ENCODE data around the gene DCTN3. TPM values are rescaled to one million over a fixed set of nuclear protein-coding genes. Genes with fewer than 3 reads are reported as not detected.

Gene DCTN3
- total and polyA plus RNA-seq, 2 experiments from 2014 or later, result 12.9 to 17.9 TPM

GRCh38 chr9:34654323-34655051 lies 34.2 kb upstream of the DCTN3 start:
- no peak overlapping the region; the same call in 2 of the 3 replicates for H3K4me3 Mint-ChIP-seq
- Histone ChIP-seq H4K20me1 (replicated peaks; ENCODE audit: insufficient read depth) (no peaks in the 10 kb centered on the region; the same call in 1 of the 2 replicates), H3K27ac (ENCODE audit: low read depth) (no peak overlapping the region), H3K4me3 (no peak overlapping the region), H3K9me2 (ENCODE audit: insufficient read depth) (no peaks in the 10 kb centered on the region), H2AFZ (no peak overlapping the region), H3K27me3 (ENCODE audit: insufficient read depth) (no peaks in the 10 kb centered on the region), H3F3A (replicated peaks; ENCODE audit: low read depth) (0 out of 2 replicates have a peak, but pooled peaks cover 4% of the 10 kb centered on the region), H3K4me1 (ENCODE audit: insufficient read depth) (peaks cover 16% of the 10 kb centered on the region), H3K79me2 (replicated peaks; ENCODE audit: insufficient read depth) (no peaks in the 10 kb centered on the region), H3K36me3 (ENCODE audit: insufficient read depth) (peaks cover 3% of the 10 kb centered on the region; the same call in 1 of the 2 replicates), H3K4me2 (no peak overlapping the region)
- H3K4me1 Mint-ChIP-seq, result peaks cover 34% of the 10 kb centered on the region
- DNase-seq (ENCODE audit: low spot score) (no peak), ATAC-seq (no peak)
- TF ChIP-seq NANOG (IDR thresholded peaks at IDR 0.05; ENCODE audit: borderline replicate concordance) (no peak), ZNF114 (CRISPR knock-in tag; IDR thresholded peaks at IDR 0.05) (no peak), CTCF (conservative IDR thresholded peaks at IDR 0.05; ENCODE audit: low read depth in 2 of 2) (no peak), JUNB (IDR thresholded peaks at IDR 0.05; ENCODE audit: unreplicated experiment) (no peak), CREB1 (CRISPR knock-in tag; IDR thresholded peaks at IDR 0.05; ENCODE audit: low read depth) (no peak), ZNF331 (CRISPR knock-in tag; IDR thresholded peaks at IDR 0.05; ENCODE audit: low read depth) (no peak), EZH2 (IDR thresholded peaks at IDR 0.05; ENCODE audit: low read depth, unreplicated experiment) (no peak), STAT1 (IDR thresholded peaks at IDR 0.05; ENCODE audit: unreplicated experiment) (no peak), EZH2phosphoT487 (IDR thresholded peaks at IDR 0.05; ENCODE audit: unreplicated experiment) (no peak), ETS1 (IDR thresholded peaks at IDR 0.05) (no peak), ZNF462 (CRISPR knock-in tag; IDR thresholded peaks at IDR 0.05) (no peak), POLR2AphosphoS5 (IDR thresholded peaks at IDR 0.05; ENCODE audit: low read depth) (no peak), REST (IDR thresholded peaks at IDR 0.05; ENCODE audit: unreplicated experiment) (no peak)
- peaks cover 24% of the 10 kb centered on the region for H3K27me3 Mint-ChIP-seq (ENCODE audit: insufficient read depth, low read depth, poor library complexity)
- H3K9me3 Mint-ChIP-seq, result no peaks in the 10 kb centered on the region; the same call in 2 of the 3 replicates
- no peak overlapping the region for H3K27ac Mint-ChIP-seq
- peaks cover 5% of the 10 kb centered on the region for H3K36me3 Mint-ChIP-seq (ENCODE audit: low read depth)

Data from GM23338 (cell line).